ENCODE data around the gene DUOXA2. TPM values are rescaled to one million over a fixed set of nuclear protein-coding genes. Genes with fewer than 3 reads are reported as not detected.

DUOXA2 gene
- total and polyA plus RNA-seq, 2 experiments from 2014 or later = not detected

DNA sequence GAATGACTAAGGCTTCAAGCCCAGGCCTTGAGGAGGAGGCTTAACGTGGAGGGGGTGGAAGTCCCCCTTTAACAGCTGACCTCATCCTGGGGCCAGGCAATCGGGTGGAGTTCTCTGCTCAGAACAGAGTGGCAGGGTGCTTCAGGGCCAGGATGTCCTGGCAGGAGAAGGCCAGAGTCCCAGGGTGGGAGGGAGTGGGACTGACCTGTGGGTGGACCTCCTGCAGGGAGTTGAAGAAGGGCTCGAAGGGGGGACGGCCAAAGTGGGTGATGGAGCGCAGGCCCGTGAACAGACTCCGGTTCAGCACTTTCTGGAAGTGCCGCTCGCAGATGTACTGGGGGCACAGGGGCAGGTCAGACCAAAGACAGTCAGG lies 19.8 kb upstream of the DUOXA2 start:
- Histone ChIP-seq H3K9me2 (ENCODE audit: insufficient read depth) (no peaks in the 10 kb centered on the region), H3K36me3 (ENCODE audit: insufficient read depth) (no peaks in the 10 kb centered on the region), H3K79me2 (replicated peaks; ENCODE audit: insufficient read depth) (no peaks in the 10 kb centered on the region), H3K4me3 (no peak overlapping the region), H3K27me3 (ENCODE audit: insufficient read depth) (no peaks in the 10 kb centered on the region), H3F3A (replicated peaks; ENCODE audit: low read depth) (no peaks in the 10 kb centered on the region), H3K4me2 (no peak overlapping the region), H2AFZ (no peak overlapping the region), H4K20me1 (replicated peaks; ENCODE audit: insufficient read depth) (no peaks in the 10 kb centered on the region), H3K4me1 (ENCODE audit: insufficient read depth) (no peaks in the 10 kb centered on the region), H3K27ac (ENCODE audit: low read depth) (no peak overlapping the region)
- no peak for ATAC-seq
- peaks cover 2% of the 10 kb centered on the region for H3K27me3 Mint-ChIP-seq (ENCODE audit: insufficient read depth, low read depth, poor library complexity)
- DNase-seq (ENCODE audit: low spot score) = no peak
- H3K36me3 Mint-ChIP-seq (ENCODE audit: low read depth) = no peaks in the 10 kb centered on the region
- no peak overlapping the region for H3K27ac Mint-ChIP-seq
- no peak overlapping the region for H3K4me3 Mint-ChIP-seq
- H3K4me1 Mint-ChIP-seq = no peaks in the 10 kb centered on the region
- TF ChIP-seq EZH2phosphoT487 (IDR thresholded peaks at IDR 0.05; ENCODE audit: unreplicated experiment) (no peak), POLR2AphosphoS5 (IDR thresholded peaks at IDR 0.05; ENCODE audit: low read depth) (no peak), ZNF114 (CRISPR knock-in tag; IDR thresholded peaks at IDR 0.05) (no peak), NANOG (IDR thresholded peaks at IDR 0.05; ENCODE audit: borderline replicate concordance) (no peak), EZH2 (IDR thresholded peaks at IDR 0.05; ENCODE audit: low read depth, unreplicated experiment) (no peak), ZNF331 (CRISPR knock-in tag; IDR thresholded peaks at IDR 0.05; ENCODE audit: low read depth) (no peak), CREB1 (CRISPR knock-in tag; IDR thresholded peaks at IDR 0.05; ENCODE audit: low read depth) (no peak), JUNB (IDR thresholded peaks at IDR 0.05; ENCODE audit: unreplicated experiment) (no peak), STAT1 (IDR thresholded peaks at IDR 0.05; ENCODE audit: unreplicated experiment) (no peak)
- TF ChIP-seq, protein P1, sequence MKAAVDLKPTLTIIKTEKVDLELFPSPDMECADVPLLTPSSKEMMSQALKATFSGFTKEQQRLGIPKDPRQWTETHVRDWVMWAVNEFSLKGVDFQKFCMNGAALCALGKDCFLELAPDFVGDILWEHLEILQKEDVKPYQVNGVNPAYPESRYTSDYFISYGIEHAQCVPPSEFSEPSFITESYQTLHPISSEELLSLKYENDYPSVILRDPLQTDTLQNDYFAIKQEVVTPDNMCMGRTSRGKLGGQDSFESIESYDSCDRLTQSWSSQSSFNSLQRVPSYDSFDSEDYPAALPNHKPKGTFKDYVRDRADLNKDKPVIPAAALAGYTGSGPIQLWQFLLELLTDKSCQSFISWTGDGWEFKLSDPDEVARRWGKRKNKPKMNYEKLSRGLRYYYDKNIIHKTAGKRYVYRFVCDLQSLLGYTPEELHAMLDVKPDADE (IDR thresholded peaks at IDR 0.05) = no peak
- TF ChIP-seq, protein P2, sequence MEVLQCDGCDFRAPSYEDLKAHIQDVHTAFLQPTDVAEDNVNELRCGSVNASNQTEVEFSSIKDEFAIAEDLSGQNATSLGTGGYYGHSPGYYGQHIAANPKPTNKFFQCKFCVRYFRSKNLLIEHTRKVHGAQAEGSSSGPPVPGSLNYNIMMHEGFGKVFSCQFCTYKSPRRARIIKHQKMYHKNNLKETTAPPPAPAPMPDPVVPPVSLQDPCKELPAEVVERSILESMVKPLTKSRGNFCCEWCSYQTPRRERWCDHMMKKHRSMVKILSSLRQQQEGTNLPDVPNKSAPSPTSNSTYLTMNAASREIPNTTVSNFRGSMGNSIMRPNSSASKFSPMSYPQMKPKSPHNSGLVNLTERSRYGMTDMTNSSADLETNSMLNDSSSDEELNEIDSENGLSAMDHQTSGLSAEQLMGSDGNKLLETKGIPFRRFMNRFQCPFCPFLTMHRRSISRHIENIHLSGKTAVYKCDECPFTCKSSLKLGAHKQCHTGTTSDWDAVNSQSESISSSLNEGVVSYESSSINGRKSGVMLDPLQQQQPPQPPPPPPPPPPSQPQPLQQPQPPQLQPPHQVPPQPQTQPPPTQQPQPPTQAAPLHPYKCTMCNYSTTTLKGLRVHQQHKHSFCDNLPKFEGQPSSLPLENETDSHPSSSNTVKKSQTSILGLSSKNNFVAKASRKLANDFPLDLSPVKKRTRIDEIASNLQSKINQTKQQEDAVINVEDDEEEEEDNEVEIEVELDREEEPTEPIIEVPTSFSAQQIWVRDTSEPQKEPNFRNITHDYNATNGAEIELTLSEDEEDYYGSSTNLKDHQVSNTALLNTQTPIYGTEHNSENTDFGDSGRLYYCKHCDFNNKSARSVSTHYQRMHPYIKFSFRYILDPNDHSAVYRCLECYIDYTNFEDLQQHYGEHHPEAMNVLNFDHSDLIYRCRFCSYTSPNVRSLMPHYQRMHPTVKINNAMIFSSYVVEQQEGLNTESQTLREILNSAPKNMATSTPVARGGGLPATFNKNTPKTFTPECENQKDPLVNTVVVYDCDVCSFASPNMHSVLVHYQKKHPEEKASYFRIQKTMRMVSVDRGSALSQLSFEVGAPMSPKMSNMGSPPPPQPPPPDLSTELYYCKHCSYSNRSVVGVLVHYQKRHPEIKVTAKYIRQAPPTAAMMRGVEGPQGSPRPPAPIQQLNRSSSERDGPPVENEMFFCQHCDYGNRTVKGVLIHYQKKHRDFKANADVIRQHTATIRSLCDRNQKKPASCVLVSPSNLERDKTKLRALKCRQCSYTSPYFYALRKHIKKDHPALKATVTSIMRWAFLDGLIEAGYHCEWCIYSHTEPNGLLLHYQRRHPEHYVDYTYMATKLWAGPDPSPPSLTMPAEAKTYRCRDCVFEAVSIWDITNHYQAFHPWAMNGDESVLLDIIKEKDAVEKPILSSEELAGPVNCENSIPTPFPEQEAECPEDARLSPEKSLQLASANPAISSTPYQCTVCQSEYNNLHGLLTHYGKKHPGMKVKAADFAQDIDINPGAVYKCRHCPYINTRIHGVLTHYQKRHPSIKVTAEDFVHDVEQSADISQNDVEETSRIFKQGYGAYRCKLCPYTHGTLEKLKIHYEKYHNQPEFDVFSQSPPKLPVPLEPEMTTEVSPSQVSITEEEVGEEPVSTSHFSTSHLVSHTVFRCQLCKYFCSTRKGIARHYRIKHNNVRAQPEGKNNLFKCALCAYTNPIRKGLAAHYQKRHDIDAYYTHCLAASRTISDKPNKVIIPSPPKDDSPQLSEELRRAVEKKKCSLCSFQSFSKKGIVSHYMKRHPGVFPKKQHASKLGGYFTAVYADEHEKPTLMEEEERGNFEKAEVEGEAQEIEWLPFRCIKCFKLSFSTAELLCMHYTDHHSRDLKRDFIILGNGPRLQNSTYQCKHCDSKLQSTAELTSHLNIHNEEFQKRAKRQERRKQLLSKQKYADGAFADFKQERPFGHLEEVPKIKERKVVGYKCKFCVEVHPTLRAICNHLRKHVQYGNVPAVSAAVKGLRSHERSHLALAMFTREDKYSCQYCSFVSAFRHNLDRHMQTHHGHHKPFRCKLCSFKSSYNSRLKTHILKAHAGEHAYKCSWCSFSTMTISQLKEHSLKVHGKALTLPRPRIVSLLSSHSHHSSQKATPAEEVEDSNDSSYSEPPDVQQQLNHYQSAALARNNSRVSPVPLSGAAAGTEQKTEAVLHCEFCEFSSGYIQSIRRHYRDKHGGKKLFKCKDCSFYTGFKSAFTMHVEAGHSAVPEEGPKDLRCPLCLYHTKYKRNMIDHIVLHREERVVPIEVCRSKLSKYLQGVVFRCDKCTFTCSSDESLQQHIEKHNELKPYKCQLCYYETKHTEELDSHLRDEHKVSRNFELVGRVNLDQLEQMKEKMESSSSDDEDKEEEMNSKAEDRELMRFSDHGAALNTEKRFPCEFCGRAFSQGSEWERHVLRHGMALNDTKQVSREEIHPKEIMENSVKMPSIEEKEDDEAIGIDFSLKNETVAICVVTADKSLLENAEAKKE (CRISPR knock-in tag; IDR thresholded peaks at IDR 0.05) = no peak
- TF ChIP-seq, protein P3, sequence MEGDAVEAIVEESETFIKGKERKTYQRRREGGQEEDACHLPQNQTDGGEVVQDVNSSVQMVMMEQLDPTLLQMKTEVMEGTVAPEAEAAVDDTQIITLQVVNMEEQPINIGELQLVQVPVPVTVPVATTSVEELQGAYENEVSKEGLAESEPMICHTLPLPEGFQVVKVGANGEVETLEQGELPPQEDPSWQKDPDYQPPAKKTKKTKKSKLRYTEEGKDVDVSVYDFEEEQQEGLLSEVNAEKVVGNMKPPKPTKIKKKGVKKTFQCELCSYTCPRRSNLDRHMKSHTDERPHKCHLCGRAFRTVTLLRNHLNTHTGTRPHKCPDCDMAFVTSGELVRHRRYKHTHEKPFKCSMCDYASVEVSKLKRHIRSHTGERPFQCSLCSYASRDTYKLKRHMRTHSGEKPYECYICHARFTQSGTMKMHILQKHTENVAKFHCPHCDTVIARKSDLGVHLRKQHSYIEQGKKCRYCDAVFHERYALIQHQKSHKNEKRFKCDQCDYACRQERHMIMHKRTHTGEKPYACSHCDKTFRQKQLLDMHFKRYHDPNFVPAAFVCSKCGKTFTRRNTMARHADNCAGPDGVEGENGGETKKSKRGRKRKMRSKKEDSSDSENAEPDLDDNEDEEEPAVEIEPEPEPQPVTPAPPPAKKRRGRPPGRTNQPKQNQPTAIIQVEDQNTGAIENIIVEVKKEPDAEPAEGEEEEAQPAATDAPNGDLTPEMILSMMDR (conservative IDR thresholded peaks at IDR 0.05; ENCODE audit: low read depth in 2 of 2) = no peak
- TF ChIP-seq, protein P4, sequence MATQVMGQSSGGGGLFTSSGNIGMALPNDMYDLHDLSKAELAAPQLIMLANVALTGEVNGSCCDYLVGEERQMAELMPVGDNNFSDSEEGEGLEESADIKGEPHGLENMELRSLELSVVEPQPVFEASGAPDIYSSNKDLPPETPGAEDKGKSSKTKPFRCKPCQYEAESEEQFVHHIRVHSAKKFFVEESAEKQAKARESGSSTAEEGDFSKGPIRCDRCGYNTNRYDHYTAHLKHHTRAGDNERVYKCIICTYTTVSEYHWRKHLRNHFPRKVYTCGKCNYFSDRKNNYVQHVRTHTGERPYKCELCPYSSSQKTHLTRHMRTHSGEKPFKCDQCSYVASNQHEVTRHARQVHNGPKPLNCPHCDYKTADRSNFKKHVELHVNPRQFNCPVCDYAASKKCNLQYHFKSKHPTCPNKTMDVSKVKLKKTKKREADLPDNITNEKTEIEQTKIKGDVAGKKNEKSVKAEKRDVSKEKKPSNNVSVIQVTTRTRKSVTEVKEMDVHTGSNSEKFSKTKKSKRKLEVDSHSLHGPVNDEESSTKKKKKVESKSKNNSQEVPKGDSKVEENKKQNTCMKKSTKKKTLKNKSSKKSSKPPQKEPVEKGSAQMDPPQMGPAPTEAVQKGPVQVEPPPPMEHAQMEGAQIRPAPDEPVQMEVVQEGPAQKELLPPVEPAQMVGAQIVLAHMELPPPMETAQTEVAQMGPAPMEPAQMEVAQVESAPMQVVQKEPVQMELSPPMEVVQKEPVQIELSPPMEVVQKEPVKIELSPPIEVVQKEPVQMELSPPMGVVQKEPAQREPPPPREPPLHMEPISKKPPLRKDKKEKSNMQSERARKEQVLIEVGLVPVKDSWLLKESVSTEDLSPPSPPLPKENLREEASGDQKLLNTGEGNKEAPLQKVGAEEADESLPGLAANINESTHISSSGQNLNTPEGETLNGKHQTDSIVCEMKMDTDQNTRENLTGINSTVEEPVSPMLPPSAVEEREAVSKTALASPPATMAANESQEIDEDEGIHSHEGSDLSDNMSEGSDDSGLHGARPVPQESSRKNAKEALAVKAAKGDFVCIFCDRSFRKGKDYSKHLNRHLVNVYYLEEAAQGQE (IDR thresholded peaks at IDR 0.05; ENCODE audit: unreplicated experiment) = no peak
- H3K9me3 Mint-ChIP-seq = no peaks in the 10 kb centered on the region; the same call in 2 of the 3 replicates
